Suprapubic skin (tissue), 4 donors: ENCODE results near the gene SASH1.

ENCODE experiments used
- CTCF ChIP-seq, 2 donors: fragments of 200-600 bp in 1 of 2; fragments of 450-650 bp in 1 of 2; sonication (generic) in 1 of 2; IDR thresholded peaks; one replicate each; pipeline ENCODE4 v1.5.1; 2016 to 2019; ENCODE audit warnings: antibody characterized with exemption in 2 of 2, mild to moderate bottlenecking in 1 of 2, moderate library complexity in 1 of 2
- POLR2A ChIP-seq, 2 donors: fragments of 450-650 bp; IDR thresholded peaks; one replicate each; pipeline ENCODE4 v1.6.1; 2017; ENCODE audit warnings: antibody characterized with exemption in 2 of 2, mild to moderate bottlenecking in 2 of 2, moderate library complexity in 2 of 2
- POLR2AphosphoS5 ChIP-seq, 3 donors: sonication (generic); formaldehyde crosslinking; IDR thresholded peaks; one replicate each; pipeline ENCODE4 v1.6.1; 2017; ENCODE audit warnings: antibody characterized with exemption in 3 of 3

- TF ChIP-seq CTCF (IDR thresholded peaks at IDR 0.05) (no peak), POLR2AphosphoS5 (IDR thresholded peaks at IDR 0.05) (no peak), POLR2A (IDR thresholded peaks at IDR 0.05) (no peak)
These were observed 207.9 kb downstream of the SASH1 start for GRCh38 chr6:148550569-148550968.
